Renal cortex interstitium (tissue), 11 donors: ENCODE results near the gene STYXL2. TPM values are rescaled to one million over a fixed set of nuclear protein-coding genes. Genes with fewer than 3 reads are reported as not detected.
A peak's percentile ranks its signal among the peaks of the same experiment; 100 is the strongest.

ENCODE experiments used
- DNase-seq, 11 donors: peaks; one replicate each; pipeline ENCODE4 v3.0.0-alpha.2; 2013; ENCODE audit warnings: low read depth in 9 of 11, low spot score in 4 of 11; ENCODE audit errors: extremely low read depth in 1 of 11
- polyA plus RNA-seq, 3 donors: library from polyadenylated mRNA; unstranded; fragments of 120-200 nt; gene quantifications; one replicate each; pipeline ENCODE4 v1.2.1, GENCODE V29; 2013; ENCODE audit not compliant: insufficient read length in 3 of 3

The STYXL2 gene
- polyA plus RNA-seq, 3 donors: 0.29 to 0.73 (median 0.36) TPM

- no peak for DNase-seq
These were observed 32.9 kb downstream of the STYXL2 start for GRCh38 chr1:167126811-167127210.

- DNase-seq: no peak
These were observed 33.4 kb downstream of the STYXL2 start for GRCh38 chr1:167127236-167127635.

- no peak for DNase-seq
These were observed 33.8 kb downstream of the STYXL2 start for GRCh38 chr1:167127661-167128060.

- no peak for DNase-seq
These were observed 34.7 kb downstream of the STYXL2 start for GRCh38 chr1:167128261-167129227.

- no peak for DNase-seq
These were observed 37.1 kb downstream of the STYXL2 start for GRCh38 chr1:167130829-167131510.

- DNase-seq: no peak
These were observed 38.6 kb downstream of the STYXL2 start for GRCh38 chr1:167132301-167133010.

- DNase-seq: no peak
These were observed 41.5 kb downstream of the STYXL2 start for GRCh38 chr1:167135281-167135840.

GRCh38 chr1:167136191-167136614, 42.3 kb downstream of the STYXL2 start:
- DNase-seq: peak in 1 of 11 donors; percentile 9

GRCh38 chr1:167136806-167137205, 42.9 kb downstream of the STYXL2 start:
- no peak for DNase-seq

- DNase-seq: no peak
These were observed 43.5 kb downstream of the STYXL2 start for GRCh38 chr1:167137332-167137781.

GRCh38 chr1:167137793-167138510, 44.1 kb downstream of the STYXL2 start:
- DNase-seq: no peak

GRCh38 chr1:167138703-167139102, 44.8 kb downstream of the STYXL2 start:
- DNase-seq: no peak

- no peak for DNase-seq
These were observed 48.1 kb downstream of the STYXL2 start for GRCh38 chr1:167141963-167142362.

Other genes starting within 250 kb of the STYXL2 start
- gene TADA1, start 217.8 kb upstream of the STYXL2 start, polyA plus RNA-seq: 10 to 100 TPM; 23.3 to 27.9 (median 23.8) TPM
- gene ILDR2, start 118.5 kb upstream of the STYXL2 start, polyA plus RNA-seq: 10 to 100 TPM; 15.5 to 18.1 (median 16.6) TPM
- gene MAEL, start 104.8 kb upstream of the STYXL2 start, polyA plus RNA-seq: 1 to 10 TPM; 1.4 to 3.3 (median 2.2) TPM
- 1 to 10 TPM in 2 of 3 donors, under 1 TPM in 1; 0.83 to 1.1 (median 1.0) TPM for gene GPA33, start 3.7 kb upstream of the STYXL2 start, polyA plus RNA-seq
- 10 to 100 TPM; 15.3 to 16.9 (median 16.2) TPM for gene POU2F1, start 126.8 kb downstream of the STYXL2 start, polyA plus RNA-seq